Adrenal gland (tissue), 12 donors: ENCODE measurements around the gene CACNA1E. TPM values are rescaled to one million over a fixed set of nuclear protein-coding genes. Genes with fewer than 3 reads are reported as not detected.

ENCODE experiments used
- DNase-seq, 7 donors: peaks; one replicate each; pipeline ENCODE4 v3.0.0-alpha.2; 2019 to 2020
- H3K27ac ChIP-seq, 5 donors: fragments of 200-600 bp; sonication (generic) in 4 of 5; 1 replicate in 3 of 5; 2 replicates in 2 of 5; pipeline versions ENCODE4 v1.5.1 to v1.8.0; 2016 to 2020; ENCODE audit warnings: mild to moderate bottlenecking in 1 of 5
- H3K27me3 ChIP-seq: fragments of 200-600 bp; 2 replicates; pipeline ENCODE4 v1.8.0; 2021
- H3K36me3 ChIP-seq, 2 donors: fragments of 200-600 bp; replicated peaks in 1 of 2; 1 replicate in 1 of 2; 2 replicates in 1 of 2; pipeline versions ENCODE4 v1.5.1 to v1.8.0; 2018 to 2022
- H3K4me1 ChIP-seq, 2 donors: fragments of 200-600 bp; replicated peaks in 1 of 2; 1 replicate in 1 of 2; 2 replicates in 1 of 2; pipeline versions ENCODE4 v1.5.1 to v1.8.0; 2018 to 2021
- H3K4me3 ChIP-seq, 4 donors: fragments of 200-600 bp; sonication (generic) in 3 of 4; one replicate each; pipeline ENCODE4 v1.5.1; 2016 to 2018
- H3K9me3 ChIP-seq, 3 donors: fragments of 200-600 bp; sonication (generic) in 1 of 3; replicated peaks in 1 of 3; 1 replicate in 2 of 3; 2 replicates in 1 of 3; pipeline versions ENCODE4 v1.5.1 to v1.8.0; 2016 to 2021
- CTCF ChIP-seq, 6 experiments: fragments of 450-650 bp in 4 of 6; fragments of 200-600 bp in 2 of 6; sonication (generic) in 1 of 6; IDR thresholded peaks; 1 replicate in 5 of 6; 2 replicates in 1 of 6; pipeline versions ENCODE4 v1.5.1 to v1.8.0; 2016 to 2021; ENCODE audit warnings: antibody characterized with exemption in 6 of 6, mild to moderate bottlenecking in 2 of 6, moderate library complexity in 1 of 6
- POLR2A ChIP-seq, 2 donors: fragments of 450-650 bp; IDR thresholded peaks; one replicate each; pipeline ENCODE4 v1.6.1; 2017; ENCODE audit warnings: antibody characterized with exemption in 2 of 2, mild to moderate bottlenecking in 2 of 2, moderate library complexity in 1 of 2
- WGBS, 4 donors: extraction: QIAGEN DNeasy Blood & Tissue Kit in 2 of 4; methylation state at CpG; one replicate each; pipeline versions ENCODE4 v1.1.5 to v1.1.7; 2013 to 2017; 5-methylcytosine and 5-hydroxymethylcytosine counted together
- intact Hi-C, 2 donors: fragments of 100-400 bp; cut with DNase I; formaldehyde crosslinking; loops; one replicate each; pipeline versions ENCODE4 v1.14.1 to v1.15.0; 2022 to 2023
- polyA plus RNA-seq, 3 donors: library from polyadenylated mRNA; stranded (reverse); fragments of 200-250 nt in 2 of 3; fragments of 350-450 nt in 1 of 3; fragmentation: Illumina TruSeq in 1 of 3; extraction: RNeasy Lipid Tissue Mini Kit (QIAGEN cat#74804) in 1 of 3; gene quantifications; one replicate each; pipeline ENCODE4 v1.2.3, GENCODE V29; 2013 to 2014
- total RNA-seq, 9 donors: library from RNA; depleted of rRNA in 4 of 9; stranded (reverse); fragments of >200 nt in 4 of 9; fragments of 120-200 nt in 1 of 9; fragmentation: NEBNext Ultra II Directional in 1 of 9; extraction: Animal tissue kit (Norgen Biotek cat#: 25700) in 1 of 9; gene quantifications; one replicate each; pipeline versions ENCODE4 v1.1.0 to v1.2.4, GENCODE V29; 2013 to 2023
- donor health status: healthy with polysubstance abuse.
- donor health status: Bipolar disorder and iron deficiency.
- donor health status: DM: yes; HTN: yes; CAD: no.
- donor health status: DM: no; HTN: no; CAD: no.
- donor health status: DM: no; HTN: no; CAD: no.
- donor health status: DM: yes; HTN: yes; CAD: no.

CACNA1E gene
- total and polyA plus RNA-seq, 12 donors, result 0.08 to 3.2 (median 1.3) TPM; not detected in 3

GRCh38 chr1:181730606-181731005, 247.3 kb downstream of the CACNA1E start:
- intact Hi-C loops, result no loop called here
- no peak for TF ChIP-seq POLR2A (IDR thresholded peaks at IDR 0.05)
- TF ChIP-seq CTCF (IDR thresholded peaks at IDR 0.05), result no peak
- WGBS, 4 donors, result 83 to 96% (median 89%) methylated on average over 7 of the region's 7 CpGs
- Histone ChIP-seq H3K36me3 (no peaks in the 10 kb centered on the region), H3K4me3 (no peak overlapping the region), H3K27ac (no peak overlapping the region), H3K4me1 (no peaks in the 10 kb centered on the region), H3K27me3 (no peaks in the 10 kb centered on the region), H3K9me3 (no peaks in the 10 kb centered on the region)
- no peak for DNase-seq

- DNase-seq, result no peak
- intact Hi-C loops, result no loop called here
- H3K9me3 ChIP-seq, result no peaks in the 10 kb centered on the region
- no peak overlapping the region for H3K27ac ChIP-seq
- TF ChIP-seq POLR2A (IDR thresholded peaks at IDR 0.05), result no peak
- H3K4me3 ChIP-seq, result no peak overlapping the region
- 89 to 96% (median 93%) methylated on average over 14 to 31 of the region's 31 CpGs for WGBS, 4 donors
- no peaks in the 10 kb centered on the region for H3K4me1 ChIP-seq
- H3K27me3 ChIP-seq, result no peaks in the 10 kb centered on the region
- H3K36me3 ChIP-seq, result no peaks in the 10 kb centered on the region
Observed at GRCh38 chr1:181732218-181732990, 249.1 kb downstream of the CACNA1E start.

- WGBS, 4 donors, result 79 to 87% (median 83%) methylated on average over 4 to 14 of the region's 14 CpGs
- no peak overlapping the region for H3K4me3 ChIP-seq
- H3K27ac ChIP-seq, result no peak overlapping the region
- no peaks in the 10 kb centered on the region for H3K9me3 ChIP-seq
- TF ChIP-seq POLR2A (IDR thresholded peaks at IDR 0.05) (no peak), CTCF (IDR thresholded peaks at IDR 0.05) (no peak)
- H3K4me1 ChIP-seq, result no peaks in the 10 kb centered on the region
- H3K36me3 ChIP-seq, result no peaks in the 10 kb centered on the region
- DNase-seq, result no peak
- intact Hi-C loops, result no loop called here
- H3K27me3 ChIP-seq, result no peaks in the 10 kb centered on the region
Observed at GRCh38 chr1:181733486-181733885, 250.2 kb downstream of the CACNA1E start.

GRCh38 chr1:181737056-181737455, 253.7 kb downstream of the CACNA1E start:
- intact Hi-C loops, result no loop called here
- no peaks in the 10 kb centered on the region for H3K36me3 ChIP-seq
- no peak overlapping the region for H3K4me3 ChIP-seq
- H3K27me3 ChIP-seq, result no peaks in the 10 kb centered on the region
- no peaks in the 10 kb centered on the region for H3K4me1 ChIP-seq
- no peak for TF ChIP-seq POLR2A (IDR thresholded peaks at IDR 0.05)
- no peak for TF ChIP-seq CTCF (IDR thresholded peaks at IDR 0.05)
- WGBS, 4 donors, result 51 to 66% (median 57%) methylated on average over 5 of the region's 5 CpGs
- no peaks in the 10 kb centered on the region for H3K9me3 ChIP-seq
- no peak for DNase-seq
- no peak overlapping the region for H3K27ac ChIP-seq

- no peaks in the 10 kb centered on the region for H3K36me3 ChIP-seq
- 80 to 87% (median 81%) methylated on average over 9 of the region's 9 CpGs for WGBS, 4 donors
- H3K4me1 ChIP-seq, result no peaks in the 10 kb centered on the region
- no peak overlapping the region for H3K4me3 ChIP-seq
- intact Hi-C loops, result no loop called here
- DNase-seq, result no peak
- no peak overlapping the region for H3K27ac ChIP-seq
- no peak for TF ChIP-seq POLR2A (IDR thresholded peaks at IDR 0.05)
- TF ChIP-seq CTCF (IDR thresholded peaks at IDR 0.05), result no peak
- H3K9me3 ChIP-seq, result no peaks in the 10 kb centered on the region
- no peaks in the 10 kb centered on the region for H3K27me3 ChIP-seq
Observed at GRCh38 chr1:181739214-181739613, 255.9 kb downstream of the CACNA1E start.
